ENCODE measurements around the gene NPIPB2.
"Not testable (repeated sequence)": the region's sequence is repeated elsewhere in the genome, so short reads cannot be mapped to it uniquely, and the experiment has no call there.

The NPIPB2 gene

DNA sequence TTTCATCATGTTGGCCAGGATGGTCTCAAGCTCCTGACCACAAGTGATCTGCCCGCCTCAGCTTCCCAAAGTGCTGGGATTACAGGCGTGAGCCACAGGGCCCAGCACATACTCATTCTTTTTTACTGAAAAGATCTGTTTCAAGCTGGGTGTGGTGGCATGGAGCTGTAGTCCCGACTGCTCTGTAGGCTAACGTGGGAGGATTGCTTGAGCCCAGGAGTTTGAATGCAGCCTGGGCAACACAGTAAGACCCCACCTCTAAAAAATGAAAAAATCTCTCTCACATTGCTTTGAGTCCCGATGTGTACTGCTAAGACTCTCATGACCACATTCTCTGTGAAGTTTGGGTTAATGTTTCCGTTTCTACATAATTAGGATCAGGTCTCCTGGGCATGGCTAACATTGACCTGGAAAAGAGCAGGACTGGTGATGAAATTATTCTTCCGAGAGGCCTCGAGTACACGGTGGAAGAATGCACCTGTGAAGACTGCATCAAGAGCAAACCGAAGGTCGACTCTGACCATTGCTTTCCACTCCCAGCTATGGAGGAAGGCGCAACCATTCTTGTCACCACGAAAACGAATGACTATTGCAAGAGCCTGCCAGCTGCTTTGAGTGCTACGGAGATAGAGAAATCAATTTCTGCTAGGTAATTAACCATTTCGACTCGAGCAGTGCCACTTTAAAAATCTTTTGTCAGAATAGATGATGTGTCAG, 25.5 kb upstream of the NPIPB2 start:
- H3K9ac ChIP-seq (ENCODE audit: low read depth, low read length), result no peak overlapping the region
- no peaks in the 10 kb centered on the region for H3K9me3 ChIP-seq (ENCODE audit: control insufficient read depth, insufficient read depth, low read length)
- no peaks in the 10 kb centered on the region for H3K36me3 ChIP-seq (ENCODE audit: insufficient read depth, low read length)
- H3K4me1 ChIP-seq (ENCODE audit: insufficient read depth, low read length), result no peaks in the 10 kb centered on the region

- Histone ChIP-seq H3K9ac (ENCODE audit: low read depth, low read length) (no peak overlapping the region), H3K4me1 (ENCODE audit: insufficient read depth, low read length) (no peaks in the 10 kb centered on the region), H3K9me3 (ENCODE audit: control insufficient read depth, insufficient read depth, low read length) (no peaks in the 10 kb centered on the region), H3K36me3 (ENCODE audit: insufficient read depth, low read length) (no peaks in the 10 kb centered on the region)
Measured at GRCh38 chr16:11966173-11966572, 24.3 kb upstream of the NPIPB2 start.

GRCh38 chr16:11964761-11965551, 23.1 kb upstream of the NPIPB2 start, which contains the start of gene TNFRSF17:
TNFRSF17 (plus strand) TSS chr16:11965210; CDS start chr16:11965325, 115 bp downstream.
- Histone ChIP-seq H3K9me3 (ENCODE audit: control insufficient read depth, insufficient read depth, low read length) (no peaks in the 10 kb centered on the region), H3K9ac (ENCODE audit: low read depth, low read length) (no peak within 1 kb of the TSS), H3K36me3 (ENCODE audit: insufficient read depth, low read length) (no peaks in the 10 kb centered on the region), H3K4me1 (ENCODE audit: insufficient read depth, low read length) (no peaks in the 10 kb centered on the region)

- H3K9me3 ChIP-seq (ENCODE audit: control insufficient read depth, insufficient read depth, low read length), result no peaks in the 10 kb centered on the region
- no peaks in the 10 kb centered on the region for H3K4me1 ChIP-seq (ENCODE audit: insufficient read depth, low read length)
- H3K36me3 ChIP-seq (ENCODE audit: insufficient read depth, low read length), result no peaks in the 10 kb centered on the region
- no peak overlapping the region for H3K9ac ChIP-seq (ENCODE audit: low read depth, low read length)
Measured at GRCh38 chr16:11963706-11964105, 21.9 kb upstream of the NPIPB2 start.

GRCh38 chr16:11962978-11963377, 21.1 kb upstream of the NPIPB2 start:
- not testable (repeated sequence) for H3K4me1 ChIP-seq (ENCODE audit: insufficient read depth, low read length); H3K9ac ChIP-seq (ENCODE audit: low read depth, low read length); H3K9me3 ChIP-seq (ENCODE audit: control insufficient read depth, insufficient read depth, low read length); H3K36me3 ChIP-seq (ENCODE audit: insufficient read depth, low read length)

DNA sequence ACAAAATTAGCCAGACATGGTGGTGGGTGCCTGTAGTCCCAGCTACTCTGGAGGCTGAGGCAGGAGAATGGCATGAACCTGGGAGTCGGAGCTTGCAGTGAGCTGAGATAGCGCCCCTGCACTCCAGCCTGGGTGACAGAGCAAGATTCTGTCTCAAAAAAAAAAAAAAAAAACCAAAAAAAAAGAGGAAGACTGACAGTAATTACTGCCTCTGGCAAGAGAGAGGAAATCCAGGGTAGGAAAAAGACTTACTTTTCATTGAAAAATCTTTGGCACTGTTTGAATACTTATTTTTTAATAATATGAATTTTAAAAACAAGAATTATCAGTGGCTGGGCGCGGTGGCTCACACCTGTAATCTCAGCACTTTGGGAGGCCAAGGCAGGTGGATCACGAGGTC, 20.6 kb upstream of the NPIPB2 start:
- H3K4me1 ChIP-seq (ENCODE audit: insufficient read depth, low read length); H3K9ac ChIP-seq (ENCODE audit: low read depth, low read length); H3K9me3 ChIP-seq (ENCODE audit: control insufficient read depth, insufficient read depth, low read length); H3K36me3 ChIP-seq (ENCODE audit: insufficient read depth, low read length): not testable (repeated sequence)

DNA sequence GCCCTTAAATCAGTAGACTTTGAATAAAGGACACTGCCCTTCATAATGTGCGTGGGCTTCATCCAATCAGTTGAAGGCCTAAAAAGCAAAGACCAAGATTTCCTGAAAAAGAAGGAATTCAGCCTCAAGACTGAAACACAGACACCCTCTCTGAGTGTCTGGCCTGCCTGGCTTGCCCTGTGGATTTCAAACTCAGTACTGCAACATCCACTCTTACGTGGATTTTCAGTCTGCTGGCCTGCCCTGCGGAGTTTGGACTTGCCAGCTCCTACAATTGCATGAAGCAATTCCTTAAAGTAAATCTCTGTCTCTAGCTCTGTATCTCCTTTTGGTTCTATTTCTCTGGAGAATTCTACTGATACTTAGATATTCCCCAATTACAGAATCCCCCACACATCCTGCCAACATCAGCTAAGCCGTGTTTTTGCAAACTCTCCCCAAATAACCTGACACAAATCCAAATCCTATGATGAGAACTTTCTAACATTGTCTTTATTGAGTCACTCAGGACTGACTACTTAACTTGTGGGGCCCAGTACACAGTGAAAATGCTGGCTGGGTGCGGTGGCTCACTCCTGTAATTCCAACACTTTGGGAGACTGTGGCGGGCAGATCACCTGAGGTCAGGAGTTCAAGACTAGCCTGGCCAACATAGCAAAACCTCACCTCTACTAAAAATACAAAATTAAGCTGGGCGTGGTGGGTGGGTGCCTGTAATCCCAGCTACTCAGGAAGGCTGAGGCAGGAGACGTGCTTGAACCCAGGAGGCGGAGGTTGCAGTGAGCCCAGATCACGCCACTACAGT, 15.9 kb upstream of the NPIPB2 start:
- Histone ChIP-seq H3K4me1 (ENCODE audit: insufficient read depth, low read length) (peaks cover 4% of the 10 kb centered on the region; the same call in 1 of the 2 replicates), H3K9ac (ENCODE audit: low read depth, low read length) (no peak overlapping the region), H3K9me3 (ENCODE audit: control insufficient read depth, insufficient read depth, low read length) (no peaks in the 10 kb centered on the region), H3K36me3 (ENCODE audit: insufficient read depth, low read length) (no peaks in the 10 kb centered on the region)

DNA sequence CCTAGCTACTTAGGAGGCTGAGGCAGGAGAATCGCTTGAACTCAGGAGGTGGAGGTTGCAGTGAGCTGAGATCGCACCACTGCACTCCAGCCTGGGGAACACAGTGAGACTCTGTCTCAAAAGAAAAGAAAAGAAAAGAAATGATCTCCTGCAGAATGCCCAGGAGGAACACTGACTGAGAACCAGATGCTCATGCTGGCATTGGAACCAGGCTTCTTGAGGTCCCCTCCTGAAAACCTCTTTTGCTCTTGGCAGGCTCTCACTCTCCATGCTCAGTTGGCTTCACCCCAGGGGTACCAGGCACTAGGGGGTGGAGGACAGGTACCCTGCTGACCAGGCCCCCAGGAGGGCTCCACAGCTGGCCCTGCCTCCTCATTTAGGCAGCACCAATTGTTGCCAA, 14.7 kb upstream of the NPIPB2 start:
- Histone ChIP-seq H3K4me1 (ENCODE audit: insufficient read depth, low read length) (peaks cover 4% of the 10 kb centered on the region; the same call in 1 of the 2 replicates), H3K9me3 (ENCODE audit: control insufficient read depth, insufficient read depth, low read length) (no peaks in the 10 kb centered on the region), H3K9ac (ENCODE audit: low read depth, low read length) (no peak overlapping the region), H3K36me3 (ENCODE audit: insufficient read depth, low read length) (no peaks in the 10 kb centered on the region)

DNA sequence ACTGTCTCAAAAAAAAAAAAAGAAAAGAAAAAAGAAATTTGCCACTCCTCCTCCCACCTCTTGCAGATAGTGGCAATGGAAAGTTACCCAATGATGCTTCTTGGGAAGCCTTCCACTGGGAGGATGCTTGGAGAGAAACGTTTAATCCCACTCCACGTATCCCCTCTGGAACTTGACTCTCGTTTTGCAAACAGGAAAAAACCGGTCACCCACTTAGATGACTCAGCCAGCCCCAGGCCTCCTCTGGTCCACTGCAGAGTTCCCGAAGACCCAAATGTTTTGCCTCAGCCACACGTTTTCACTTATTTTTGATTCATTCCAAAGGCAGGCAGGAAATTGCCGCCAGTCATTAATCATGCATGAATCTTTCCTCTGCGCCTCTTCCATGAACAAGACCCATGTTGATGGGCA, 13.9 kb upstream of the NPIPB2 start:
- Histone ChIP-seq H3K4me1 (ENCODE audit: insufficient read depth, low read length) (peaks cover 4% of the 10 kb centered on the region; the same call in 1 of the 2 replicates), H3K9me3 (ENCODE audit: control insufficient read depth, insufficient read depth, low read length) (no peaks in the 10 kb centered on the region), H3K9ac (ENCODE audit: low read depth, low read length) (no peak overlapping the region), H3K36me3 (ENCODE audit: insufficient read depth, low read length) (no peaks in the 10 kb centered on the region)

DNA sequence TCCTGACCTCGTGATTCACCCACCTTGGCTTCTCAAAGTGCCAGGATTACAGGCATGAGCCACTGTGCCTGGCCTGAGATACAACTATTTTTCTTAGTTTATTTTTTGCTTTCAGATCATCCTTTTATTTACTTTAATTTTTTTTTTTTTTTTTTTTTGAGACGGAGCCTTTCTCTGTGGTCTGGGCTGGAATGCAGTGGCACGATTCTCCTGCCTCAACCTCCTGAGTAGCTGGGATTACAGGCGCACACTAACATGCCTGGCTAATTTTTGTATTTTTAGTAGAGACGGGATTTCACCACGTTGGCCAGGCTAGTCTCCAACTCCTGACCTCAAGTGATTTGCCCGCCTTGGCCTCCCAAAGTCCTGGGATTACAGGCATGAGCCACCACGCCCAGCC, 11.7 kb upstream of the NPIPB2 start:
- not testable (repeated sequence) for H3K9me3 ChIP-seq (ENCODE audit: control insufficient read depth, insufficient read depth, low read length); H3K9ac ChIP-seq (ENCODE audit: low read depth, low read length); H3K36me3 ChIP-seq (ENCODE audit: insufficient read depth, low read length); H3K4me1 ChIP-seq (ENCODE audit: insufficient read depth, low read length)

DNA sequence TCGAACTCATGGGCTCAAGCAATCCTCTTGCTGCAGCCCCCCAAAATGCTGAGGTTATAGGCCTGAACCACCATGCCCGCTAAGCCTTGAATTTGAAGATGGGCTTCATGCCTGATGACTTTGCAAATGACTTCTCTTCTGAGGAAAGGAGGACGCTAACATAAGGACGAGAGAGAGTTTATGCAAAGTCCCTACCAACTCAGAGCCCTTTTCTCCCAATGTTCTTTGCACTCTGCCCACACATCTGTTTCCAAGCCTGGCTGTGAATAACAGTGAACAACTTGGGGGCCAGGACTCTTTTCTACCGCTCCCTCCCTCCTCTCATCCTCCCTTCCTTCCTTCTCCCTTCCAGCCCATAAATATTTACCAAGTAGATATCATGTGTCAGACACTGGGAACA, 8.5 kb upstream of the NPIPB2 start:
- H3K9ac ChIP-seq (ENCODE audit: low read depth, low read length), result no peak overlapping the region
- no peaks in the 10 kb centered on the region for H3K36me3 ChIP-seq (ENCODE audit: insufficient read depth, low read length)
- no peaks in the 10 kb centered on the region for H3K9me3 ChIP-seq (ENCODE audit: control insufficient read depth, insufficient read depth, low read length)
- H3K4me1 ChIP-seq (ENCODE audit: insufficient read depth, low read length), result peaks cover 5% of the 10 kb centered on the region; the same call in 1 of the 2 replicates

DNA sequence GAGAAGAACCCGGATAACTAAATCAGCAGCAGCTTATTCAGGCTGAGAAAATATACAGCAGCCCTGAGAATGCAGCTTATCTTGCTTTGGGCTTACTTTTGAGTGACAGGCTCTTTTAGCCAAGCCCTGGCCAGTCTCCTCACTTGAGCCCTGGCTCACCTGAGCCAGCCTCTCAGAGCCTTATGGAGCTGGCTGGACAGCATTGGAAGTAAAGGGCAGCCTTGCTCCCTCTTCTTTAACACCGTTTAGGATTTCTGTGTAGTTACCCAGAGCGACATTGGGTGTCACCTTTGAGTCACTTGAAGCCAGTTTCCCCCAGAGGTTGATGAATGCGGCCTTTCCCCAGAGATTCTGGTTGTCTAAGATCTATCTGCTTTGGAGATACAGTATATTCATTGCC, 7.7 kb upstream of the NPIPB2 start:
- no peaks in the 10 kb centered on the region for H3K36me3 ChIP-seq (ENCODE audit: insufficient read depth, low read length)
- H3K9me3 ChIP-seq (ENCODE audit: control insufficient read depth, insufficient read depth, low read length), result no peaks in the 10 kb centered on the region
- H3K4me1 ChIP-seq (ENCODE audit: insufficient read depth, low read length), result peaks cover 5% of the 10 kb centered on the region; the same call in 1 of the 2 replicates
- H3K9ac ChIP-seq (ENCODE audit: low read depth, low read length), result no peak overlapping the region

DNA sequence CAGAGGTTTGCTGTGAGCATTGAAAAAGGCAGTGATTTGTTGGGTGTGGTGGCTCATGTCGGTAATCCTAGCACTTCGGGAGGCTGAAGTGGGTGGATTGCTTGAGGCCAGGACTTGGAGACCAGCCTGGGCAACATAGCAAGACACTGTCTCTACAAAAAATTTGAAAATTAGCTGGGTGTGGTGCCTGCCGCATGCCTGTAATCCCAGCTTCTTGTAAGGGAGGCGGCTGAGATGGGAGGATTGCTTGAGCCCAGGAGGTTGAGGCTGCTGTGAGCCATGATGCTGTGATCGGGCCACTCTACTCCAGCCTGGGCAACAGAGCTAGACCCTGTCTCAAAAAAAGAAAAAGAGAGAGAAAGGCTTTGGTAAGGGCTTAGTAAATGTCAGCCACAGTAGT, 7.0 kb upstream of the NPIPB2 start:
- H3K9me3 ChIP-seq (ENCODE audit: control insufficient read depth, insufficient read depth, low read length), result no peaks in the 10 kb centered on the region
- H3K36me3 ChIP-seq (ENCODE audit: insufficient read depth, low read length), result no peaks in the 10 kb centered on the region
- no peak overlapping the region for H3K9ac ChIP-seq (ENCODE audit: low read depth, low read length)
- peaks cover 5% of the 10 kb centered on the region; the same call in 1 of the 2 replicates for H3K4me1 ChIP-seq (ENCODE audit: insufficient read depth, low read length)

- Histone ChIP-seq H3K4me1 (ENCODE audit: insufficient read depth, low read length) (peaks cover 5% of the 10 kb centered on the region; the same call in 1 of the 2 replicates), H3K9ac (ENCODE audit: low read depth, low read length) (no peak overlapping the region), H3K36me3 (ENCODE audit: insufficient read depth, low read length) (no peaks in the 10 kb centered on the region), H3K9me3 (ENCODE audit: control insufficient read depth, insufficient read depth, low read length) (no peaks in the 10 kb centered on the region)
Measured at GRCh38 chr16:11946433-11946832, 4.6 kb upstream of the NPIPB2 start.

Measured in ES-I3 (cell line).